HG03565 (cell line): ENCODE data around the gene GYPA.
"Not testable (repeated sequence)": the region's sequence is repeated elsewhere in the genome, so short reads cannot be mapped to it uniquely, and the experiment has no call there.

Experiments
- ATAC-seq: cut with Tn5 transposase; IDR thresholded peaks from one replicate; pipeline ENCODE4 v1.9.1; 2021; ENCODE audit warnings: mild to moderate bottlenecking, moderate library complexity; ENCODE audit not compliant: unreplicated experiment

Gene GYPA

GRCh38 chr4:144140594-144141295, at the start of gene GYPA:
Gene GYPA, minus strand, starts transcription at chr4:144140718. Its CDS starts 83 bp downstream, at chr4:144140635.
- ATAC-seq, result not testable (repeated sequence)

- ATAC-seq, result no peak
Observed at GRCh38 chr4:144190009-144190408, 49.5 kb upstream of the GYPA start.

GRCh38 chr4:144189121-144189520, 48.6 kb upstream of the GYPA start:
- no peak for ATAC-seq

GRCh38 chr4:144185086-144185485, 44.6 kb upstream of the GYPA start:
- ATAC-seq, result no peak

- no peak for ATAC-seq
Observed at GRCh38 chr4:144183165-144183564, 42.6 kb upstream of the GYPA start.

GRCh38 chr4:144181391-144181790, 40.9 kb upstream of the GYPA start:
- ATAC-seq, result no peak

GRCh38 chr4:144179152-144179739, 38.7 kb upstream of the GYPA start:
- ATAC-seq, result no peak

- no peak for ATAC-seq
Observed at GRCh38 chr4:144178414-144178813, 37.9 kb upstream of the GYPA start.

GRCh38 chr4:144176476-144176875, 36.0 kb upstream of the GYPA start:
- no peak for ATAC-seq

GRCh38 chr4:144174401-144175067, 34.0 kb upstream of the GYPA start:
- peak; percentile 69 for ATAC-seq

GRCh38 chr4:144171697-144172096, 31.2 kb upstream of the GYPA start:
- no peak for ATAC-seq

- no peak for ATAC-seq
Observed at GRCh38 chr4:144169211-144169610, 28.7 kb upstream of the GYPA start.

GRCh38 chr4:144154044-144154443, 13.5 kb upstream of the GYPA start:
- no peak for ATAC-seq

GRCh38 chr4:144142690-144143326, 2.3 kb upstream of the GYPA start:
- ATAC-seq, result peak; percentile 78

- ATAC-seq, result no peak
Observed at GRCh38 chr4:144141493-144141892, 975 bp upstream of the GYPA start.

GRCh38 chr4:144139991-144140390, 527 bp downstream of the GYPA start:
- not testable (repeated sequence) for ATAC-seq

- ATAC-seq, result not testable (repeated sequence)
Observed at GRCh38 chr4:144139547-144139946, 971 bp downstream of the GYPA start.

GRCh38 chr4:144138239-144138638, 2.3 kb downstream of the GYPA start:
- not testable (repeated sequence) for ATAC-seq

GRCh38 chr4:144137137-144137931, 3.2 kb downstream of the GYPA start:
- ATAC-seq, result not testable (repeated sequence)

GRCh38 chr4:144136189-144136588, 4.3 kb downstream of the GYPA start:
- ATAC-seq, result not testable (repeated sequence)

- ATAC-seq, result not testable (repeated sequence)
Observed at GRCh38 chr4:144130167-144130566, 10.4 kb downstream of the GYPA start.
